HG03571 (cell line): Measurements from ENCODE around the gene MAD1L1.
A peak's percentile ranks its signal among the peaks of the same experiment; 100 is the strongest.
"Not testable (repeated sequence)": the region's sequence is repeated elsewhere in the genome, so short reads cannot be mapped to it uniquely, and the experiment has no call there.

Source experiments
- ATAC-seq: cut with Tn5 transposase; IDR thresholded peaks from one replicate; pipeline ENCODE4 v1.9.1; 2021; ENCODE audit not compliant: unreplicated experiment

The MAD1L1 gene

DNA sequence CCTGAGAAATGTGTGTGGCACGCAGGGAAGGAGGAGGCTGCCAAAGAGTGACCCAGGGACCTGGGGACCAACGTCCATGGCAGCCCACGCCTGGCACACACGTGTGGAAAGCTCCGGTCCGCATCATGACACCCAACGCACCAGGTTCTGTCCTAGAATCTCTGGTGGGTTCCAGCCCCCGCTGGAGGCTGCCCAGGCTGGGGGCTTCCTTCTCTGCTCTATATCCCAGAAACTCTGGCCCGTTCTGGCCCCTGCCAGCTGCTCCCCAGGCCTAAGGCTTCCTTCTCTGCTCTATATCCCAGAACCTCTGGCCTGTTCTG is 300.8 kb downstream of the MAD1L1 start:
- ATAC-seq = no peak

DNA sequence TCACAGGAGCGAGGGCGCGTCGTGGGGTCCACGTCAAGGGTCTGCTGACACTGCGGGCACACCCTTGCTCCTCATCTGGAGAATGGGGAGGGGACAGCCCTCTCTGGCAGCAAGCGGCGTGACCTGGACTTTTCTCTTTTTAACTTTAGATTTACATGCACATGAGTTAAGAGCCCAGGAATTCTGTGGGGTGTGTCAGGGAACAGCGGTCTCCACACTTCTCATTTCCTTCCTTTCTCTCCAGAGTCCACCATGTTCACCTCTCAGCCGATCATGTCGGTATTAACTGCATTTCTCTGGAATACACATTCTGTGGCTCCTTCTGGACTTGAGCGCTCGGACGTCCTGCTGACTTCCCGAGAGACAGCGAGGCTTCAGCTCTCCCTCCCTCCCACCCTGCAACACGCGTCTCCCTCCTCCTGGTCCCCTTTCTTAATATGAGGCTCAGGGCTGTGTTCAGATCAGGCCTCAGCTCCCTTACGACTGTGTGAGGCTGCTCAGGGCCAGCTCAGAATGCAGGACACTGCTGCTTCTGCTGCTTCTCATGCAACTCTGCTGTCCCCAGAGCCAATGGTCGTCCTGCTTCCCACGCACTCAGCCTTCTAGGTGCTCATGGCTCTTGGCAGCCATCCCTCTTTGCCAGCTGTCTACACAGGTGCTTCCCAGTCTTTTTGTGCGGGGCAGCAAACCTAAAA is 301.3 kb downstream of the MAD1L1 start:
- ATAC-seq = no peak

GRCh38 chr7:1930381-1931065 is 302.2 kb downstream of the MAD1L1 start:
- no peak for ATAC-seq

DNA sequence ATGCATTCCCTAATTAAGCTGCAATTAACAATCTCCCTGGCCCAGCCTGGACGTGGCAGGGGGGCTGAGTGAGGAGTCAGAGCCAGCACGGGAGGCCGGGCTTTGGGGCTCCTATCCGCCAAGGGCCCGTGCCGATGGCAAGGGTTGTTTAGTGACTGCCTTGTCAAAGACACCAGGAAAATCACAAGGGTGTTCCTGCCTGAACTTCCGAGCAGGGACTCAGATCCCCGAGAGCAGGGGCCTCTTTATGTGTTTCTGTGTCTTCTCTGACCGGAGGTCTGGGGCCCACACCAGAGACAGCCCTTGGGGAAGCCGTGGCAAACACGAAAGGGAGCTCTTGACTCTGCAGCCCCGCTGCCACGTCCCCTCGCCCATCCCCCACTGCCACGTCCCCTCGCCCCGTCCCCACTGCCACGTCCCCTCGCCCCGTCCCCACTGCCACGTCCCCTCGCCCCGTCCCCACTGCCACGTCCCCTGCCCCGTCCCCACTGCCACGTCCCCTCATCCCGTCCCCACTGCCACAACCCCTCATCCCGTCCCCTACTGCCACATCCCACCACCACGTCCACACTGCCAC is 303.3 kb downstream of the MAD1L1 start:
- ATAC-seq = not testable (repeated sequence)

DNA sequence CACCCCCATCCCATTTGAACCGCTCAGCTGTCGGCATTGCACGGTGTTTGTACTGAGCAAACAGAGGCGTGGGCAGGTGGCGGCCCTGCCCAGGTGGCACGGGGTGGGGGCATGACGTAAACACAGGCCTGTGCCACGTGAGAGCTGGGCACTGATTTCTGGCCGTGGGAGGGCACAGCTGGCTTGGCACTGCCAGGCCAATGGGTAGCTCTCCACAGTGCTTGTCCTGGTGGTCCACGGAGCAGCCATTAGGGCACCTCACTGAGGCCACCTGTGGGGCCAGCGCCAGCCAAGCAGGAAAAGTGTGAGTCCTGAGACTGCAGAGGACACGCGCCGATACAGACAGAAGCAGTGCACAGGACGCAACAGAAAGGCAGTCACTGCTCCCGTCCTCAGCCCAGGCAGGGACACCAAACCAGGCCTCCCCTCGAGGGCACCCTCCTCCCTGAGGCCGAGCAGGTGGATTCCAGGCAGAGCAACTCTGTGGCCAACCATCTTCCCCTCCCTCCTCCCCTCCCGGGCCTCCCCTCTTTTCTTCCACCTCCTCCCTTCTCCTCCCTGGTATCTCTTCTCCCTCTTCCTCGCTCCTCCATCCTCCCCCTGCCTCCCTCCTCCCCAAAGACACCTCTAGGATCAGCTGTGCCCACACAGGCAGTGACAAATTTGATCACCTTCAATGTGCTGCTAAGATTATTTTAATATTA is 303.9 kb downstream of the MAD1L1 start:
- ATAC-seq = no peak

DNA sequence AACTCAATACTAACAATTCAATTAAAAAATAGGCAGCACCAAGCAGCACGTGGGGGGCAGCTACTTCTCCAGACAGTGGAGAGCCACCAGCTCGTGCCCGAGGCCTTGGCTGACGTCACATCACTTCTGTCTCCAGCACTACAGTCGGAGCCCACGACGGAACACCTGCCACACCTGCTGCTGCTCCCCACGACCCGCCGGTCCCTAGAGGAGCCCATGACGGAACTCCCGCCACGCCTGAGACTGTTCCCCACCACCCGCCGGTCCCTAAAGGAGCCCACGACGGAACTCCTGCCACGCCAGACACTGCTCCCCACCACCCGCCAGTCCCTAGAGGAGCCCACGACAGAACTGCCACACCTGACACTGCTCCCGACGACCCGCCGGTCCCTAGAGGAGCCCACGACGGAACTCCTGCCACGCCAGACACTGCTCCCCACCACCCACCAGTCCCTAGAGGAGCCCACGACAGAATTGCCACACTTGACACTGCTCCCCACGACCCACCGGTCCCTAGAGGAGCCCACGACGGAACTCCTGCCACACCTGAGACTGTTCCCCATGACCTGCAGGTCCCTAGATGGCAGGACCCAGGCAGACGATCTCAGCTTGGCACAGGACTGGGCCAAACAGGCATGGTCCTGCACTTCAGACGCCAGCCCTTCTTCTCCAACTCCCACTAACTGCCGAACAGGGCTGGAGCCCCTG is 304.7 kb downstream of the MAD1L1 start:
- ATAC-seq = no peak

DNA sequence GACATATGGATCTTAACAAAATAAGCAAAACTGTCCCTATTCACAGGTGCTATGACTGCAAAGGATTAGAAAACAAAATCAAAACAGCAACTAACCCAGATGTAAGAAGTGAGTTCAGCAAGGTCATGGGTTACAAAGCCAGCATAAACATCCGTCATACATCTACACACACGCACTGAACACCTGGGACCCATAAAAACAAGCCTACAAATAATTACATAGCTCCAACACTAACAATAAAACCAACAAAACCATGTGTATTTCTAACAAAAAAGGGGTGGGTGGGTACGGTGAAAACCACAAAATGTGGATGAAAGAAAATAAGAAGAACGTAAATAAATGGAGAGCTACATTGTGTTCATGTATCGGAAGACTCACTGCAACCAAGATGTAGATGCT is 305.8 kb downstream of the MAD1L1 start:
- no peak for ATAC-seq

DNA sequence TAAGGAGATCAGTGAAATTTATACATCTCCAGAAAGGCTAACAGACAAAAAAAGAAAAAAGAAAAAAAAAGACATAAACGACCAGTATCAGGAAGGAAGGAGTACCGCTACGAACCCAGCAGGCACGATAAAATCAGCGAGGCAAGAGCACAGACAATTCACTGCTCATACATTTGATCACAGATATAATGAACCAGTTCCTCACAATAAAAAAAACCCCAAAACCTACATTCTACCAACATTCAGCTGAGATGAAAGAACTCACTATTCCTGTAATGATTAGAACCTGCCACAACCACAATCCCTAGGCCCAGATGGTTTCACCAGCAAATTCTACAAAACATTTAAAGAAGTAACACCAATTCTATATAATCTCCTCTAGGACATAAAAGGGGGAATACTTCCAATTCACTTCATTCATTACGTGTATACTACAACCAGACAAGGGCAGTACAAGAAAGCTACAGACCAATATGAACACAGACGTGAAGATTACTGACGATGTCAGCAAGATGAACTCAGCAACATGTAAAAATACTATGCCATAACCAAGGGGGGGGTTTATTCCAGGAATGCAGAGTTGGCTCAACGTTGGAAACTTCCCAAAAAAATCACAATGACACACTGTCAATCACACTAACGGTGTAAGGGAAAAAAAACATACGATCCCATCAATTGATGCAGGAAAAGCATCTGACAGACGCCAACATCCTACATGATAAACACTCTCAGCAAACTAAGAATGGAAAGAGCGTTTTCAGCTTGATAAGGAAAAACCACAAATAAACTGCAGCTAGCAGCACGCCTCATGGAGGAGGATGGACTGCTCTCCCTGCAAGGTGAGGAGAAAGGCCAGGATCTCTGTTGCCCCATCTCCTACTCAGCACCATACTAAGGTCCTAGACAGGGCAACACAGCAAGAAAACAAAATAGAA is 306.5 kb downstream of the MAD1L1 start:
- ATAC-seq = no peak

DNA sequence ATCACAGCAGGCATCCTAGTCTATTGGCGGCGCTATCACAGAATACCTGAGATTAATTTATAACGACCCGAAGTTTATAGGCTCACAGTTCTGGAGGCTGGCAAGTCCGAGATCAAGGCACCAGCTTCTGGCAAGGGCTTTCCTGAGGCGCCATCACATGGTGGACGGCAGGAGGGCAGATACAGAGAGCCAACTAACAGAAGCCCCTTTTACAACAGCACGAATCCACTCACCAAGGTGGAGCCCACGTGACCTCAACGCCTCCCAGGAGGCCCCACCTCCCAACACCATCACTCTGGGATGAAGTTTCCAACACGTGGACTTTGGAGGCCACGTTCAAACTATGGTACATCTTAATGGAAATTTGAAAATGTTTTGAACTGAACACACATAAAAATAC is 307.4 kb downstream of the MAD1L1 start:
- ATAC-seq = no peak

DNA sequence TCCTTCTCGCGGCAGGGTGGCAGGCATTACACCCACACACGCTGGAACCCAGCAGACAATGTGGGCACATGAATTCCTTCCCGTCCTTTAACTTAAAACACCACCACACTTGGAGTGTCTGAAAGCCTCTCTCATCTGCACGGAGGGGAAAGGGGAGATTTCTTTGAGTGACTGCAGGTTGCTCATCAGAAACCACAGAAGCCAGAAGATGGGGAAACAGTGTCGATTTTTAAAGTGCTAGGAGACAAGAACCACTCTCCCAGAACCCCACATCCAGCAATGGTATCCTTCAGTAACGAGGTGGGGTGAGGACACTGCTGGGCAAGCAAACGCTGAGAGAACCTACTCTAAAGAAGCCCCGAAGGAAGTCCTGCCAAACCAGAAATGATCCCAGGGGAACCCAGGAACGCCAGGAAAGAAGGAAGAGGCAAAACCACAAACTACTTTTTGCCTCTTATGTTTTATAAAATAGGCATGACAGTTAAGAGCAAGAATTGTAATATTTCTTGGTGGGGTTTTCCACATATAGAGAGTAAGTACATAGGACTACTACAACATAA is 308.4 kb downstream of the MAD1L1 start:
- no peak for ATAC-seq

GRCh38 chr7:1923409-1924257 is 309.1 kb downstream of the MAD1L1 start:
- ATAC-seq = no peak

DNA sequence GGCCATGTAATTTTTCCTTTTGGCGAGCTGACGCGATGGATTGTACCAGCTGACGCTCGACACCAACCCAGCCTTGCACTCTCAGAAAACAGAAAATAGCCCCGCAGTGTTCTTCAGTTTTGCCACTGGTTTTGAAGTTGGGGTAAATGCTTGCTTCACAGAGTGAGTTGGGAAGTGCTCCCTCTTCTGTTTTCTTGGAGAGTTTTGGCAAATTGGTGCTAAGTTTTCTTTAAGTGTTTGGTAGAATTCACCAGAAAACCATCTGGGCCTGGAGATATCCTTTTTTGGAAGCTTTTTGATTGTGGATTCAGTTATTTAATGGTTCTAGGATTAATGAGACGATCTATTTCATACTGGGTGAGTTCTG is 309.9 kb downstream of the MAD1L1 start:
- no peak for ATAC-seq

DNA sequence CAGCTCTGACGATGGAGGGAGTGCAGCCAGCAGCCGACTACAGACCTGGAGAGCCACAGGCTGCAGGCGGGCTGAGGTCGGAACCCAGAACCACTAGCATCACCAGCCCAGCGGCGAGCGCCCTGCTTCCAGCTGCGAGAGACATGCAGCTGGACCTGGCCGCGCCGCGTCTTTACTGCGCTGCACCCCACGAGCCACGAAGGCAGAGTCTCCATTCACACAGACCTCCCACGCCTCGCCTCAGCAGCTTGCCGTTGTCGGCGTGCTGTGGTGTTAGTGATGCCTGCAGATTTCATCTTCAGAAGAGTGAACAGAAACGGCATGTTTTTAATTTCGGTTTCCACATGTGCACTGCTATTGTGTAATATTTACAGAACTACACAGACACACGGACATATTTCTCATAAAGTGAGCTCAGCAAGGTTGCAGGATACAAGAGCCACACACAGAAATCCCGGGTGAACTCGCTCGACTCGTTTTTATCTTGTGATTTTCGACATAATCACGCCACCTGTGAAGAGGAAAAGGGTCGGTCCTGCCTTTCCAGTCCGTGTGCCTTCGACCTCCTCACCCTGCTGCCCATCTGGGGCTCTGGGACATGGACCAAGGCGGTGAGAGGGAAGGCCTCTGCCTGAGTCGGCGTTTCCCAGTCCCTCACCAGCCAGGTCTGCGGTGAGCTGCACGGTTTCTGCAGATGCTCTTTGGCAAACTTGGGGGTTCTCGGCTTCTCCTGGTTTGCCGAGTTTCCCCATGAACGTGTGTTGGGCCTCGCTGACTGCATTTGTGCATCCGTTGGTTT is 310.5 kb downstream of the MAD1L1 start:
- no peak for ATAC-seq

GRCh38 chr7:1920881-1921280 is 311.9 kb downstream of the MAD1L1 start:
- ATAC-seq = no peak

DNA sequence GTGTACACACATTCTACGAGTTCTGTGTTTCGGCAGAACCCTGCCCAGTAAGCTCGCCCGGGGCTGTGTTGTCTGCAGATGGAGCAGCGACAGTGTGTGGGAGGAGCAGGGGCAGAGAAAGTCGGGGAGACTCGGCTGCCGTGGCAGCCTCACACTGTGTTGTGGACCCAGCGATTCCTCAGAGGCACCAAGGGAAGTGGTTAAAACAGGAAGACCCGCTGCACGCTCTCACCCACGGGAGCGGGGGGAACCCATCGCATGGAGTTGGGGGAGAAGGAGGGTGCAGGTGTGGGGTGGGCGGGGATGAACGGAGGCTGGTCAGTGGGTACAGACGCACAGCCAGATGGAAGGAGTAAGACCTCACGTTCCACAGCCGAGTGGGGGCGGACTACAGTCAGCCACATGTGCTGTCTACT is 312.5 kb downstream of the MAD1L1 start:
- peak; percentile 56 for ATAC-seq

DNA sequence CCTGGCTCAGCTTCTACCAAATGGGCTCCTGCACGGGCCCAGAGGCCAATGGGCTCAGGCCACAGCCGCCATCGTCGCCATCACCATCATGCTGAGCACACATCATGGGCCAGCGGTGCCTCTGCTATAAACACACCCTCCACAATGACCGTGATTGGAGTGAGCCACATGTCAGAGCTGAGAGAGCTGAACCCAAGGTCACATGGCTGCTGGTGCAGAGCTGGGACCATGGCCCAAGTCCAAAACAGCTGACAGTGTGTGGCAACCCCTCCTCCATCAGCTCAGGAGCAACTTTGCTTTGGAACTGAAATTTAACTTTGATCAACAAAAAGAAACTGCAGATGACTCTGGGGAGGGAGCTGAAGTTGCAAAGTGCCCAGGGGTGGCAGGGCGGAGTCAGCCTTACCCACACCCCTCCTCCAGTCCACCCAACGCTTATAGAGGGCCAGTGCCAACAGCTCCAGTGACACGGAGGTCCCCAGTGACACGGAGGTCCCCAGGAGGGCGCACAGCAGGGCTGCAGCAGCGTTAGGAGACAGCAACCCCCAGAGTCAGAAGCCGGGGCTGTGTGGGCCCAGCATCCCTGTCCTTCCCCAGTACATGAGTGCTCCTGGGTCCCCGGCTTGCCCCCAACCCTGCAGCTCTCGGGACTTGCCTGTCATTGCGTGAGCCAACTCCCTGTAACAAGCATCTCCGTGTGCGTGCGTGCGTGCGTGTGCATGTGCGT is 313.0 kb downstream of the MAD1L1 start:
- ATAC-seq = peak; percentile 19

- ATAC-seq = no peak
These were observed 313.7 kb downstream of the MAD1L1 start for GRCh38 chr7:1918881-1919525.
